SK-N-MC (cell line): ENCODE data around the gene KRTAP9-6.
"Not testable (repeated sequence)": the region's sequence is repeated elsewhere in the genome, so short reads cannot be mapped to it uniquely, and the experiment has no call there.

Experiments used
- FOXP2 ChIP-seq: optimal IDR thresholded peaks from 2 replicates; pipeline ENCODE3; 2011; ENCODE audit warnings: mild to moderate bottlenecking, moderate library complexity; ENCODE audit not compliant: insufficient read depth; ENCODE audit errors: extremely low read length, control extremely low read depth
- POLR2AphosphoS5 ChIP-seq: IDR thresholded peaks from 2 replicates; pipeline ENCODE4 v1.6.1; 2012; ENCODE audit warnings: mild to moderate bottlenecking, low read depth, low read length, borderline replicate concordance

DNA sequence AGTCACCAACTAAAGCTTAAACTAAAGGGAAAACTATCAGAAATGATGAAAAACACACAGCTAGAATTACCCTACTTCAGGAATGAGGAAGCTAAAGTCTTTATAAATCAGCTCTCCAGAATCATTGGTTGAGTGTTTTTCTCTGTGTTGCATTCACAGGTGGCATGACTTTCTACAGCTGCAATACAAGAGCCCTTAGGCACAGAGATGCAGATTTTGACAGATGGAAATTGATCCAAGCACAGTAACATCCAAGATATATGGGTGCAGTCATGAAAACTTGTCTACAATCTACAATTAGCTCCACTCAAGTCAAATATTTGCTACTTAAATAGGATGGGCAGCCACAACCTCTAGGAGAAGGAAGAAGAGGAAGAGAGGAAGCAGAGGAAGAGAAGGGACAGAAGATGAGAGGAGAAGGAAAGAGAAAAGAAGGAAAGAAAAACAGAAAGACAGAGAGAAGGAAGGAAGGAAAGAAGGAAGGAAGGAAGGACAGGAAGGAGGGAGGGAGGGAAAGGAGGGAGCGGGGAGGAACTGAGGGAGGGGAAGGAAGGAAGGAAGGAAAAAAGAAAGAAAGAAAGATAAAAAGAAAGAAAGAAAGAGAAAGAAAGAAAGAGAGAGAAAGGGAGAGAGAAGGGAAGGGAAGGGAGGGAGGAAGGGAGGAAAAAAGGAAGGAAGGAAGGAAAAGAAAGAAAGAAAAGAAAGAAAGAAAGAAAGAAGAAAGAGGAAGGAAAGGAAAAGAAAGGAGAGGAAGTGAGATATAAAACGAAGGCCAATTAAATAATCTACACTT, 18.0 kb upstream of the KRTAP9-6 start:
- not testable (repeated sequence) for TF ChIP-seq POLR2AphosphoS5, FOXP2
